ENCODE results near the gene DBI.

The DBI gene

GRCh38 chr2:119350311-119350998 lies 16.3 kb upstream of the DBI start:
- Histone ChIP-seq H3K9me3 (ENCODE audit: insufficient read depth, low read length, severe bottlenecking) (no peaks in the 10 kb centered on the region), H2AFZ (ENCODE audit: low read depth, low read length) (no peak overlapping the region), H3K4me2 (ENCODE audit: insufficient read depth, low read length) (no peak overlapping the region), H4K20me1 (ENCODE audit: insufficient read depth, low read length) (no peaks in the 10 kb centered on the region), H3K36me3 (ENCODE audit: insufficient read depth, low read length) (no peaks in the 10 kb centered on the region), H3K27me3 (ENCODE audit: insufficient read depth, low read length, poor library complexity) (no peaks in the 10 kb centered on the region), H3K9ac (ENCODE audit: low read depth, low read length) (no peak overlapping the region), H3K4me1 (ENCODE audit: insufficient read depth, low read length) (no peaks in the 10 kb centered on the region), H3K79me2 (ENCODE audit: insufficient read depth, low read length) (no peaks in the 10 kb centered on the region), H3K4me3 (ENCODE audit: low read depth in 1 of 2, low read length in 2 of 2) (no peak overlapping the region), H3K27ac (ENCODE audit: low read length) (no peak overlapping the region)
- DNase-seq (no peak), ATAC-seq (ENCODE audit: insufficient read depth, low read depth) (no peak)
- TF ChIP-seq CTCF (IDR thresholded peaks at IDR 0.05; ENCODE audit: borderline replicate concordance, extremely low read depth, low read length, poor library complexity, severe bottlenecking) (no peak), EZH2 (IDR thresholded peaks at IDR 0.05; ENCODE audit: borderline replicate concordance, low read depth, low read length, severe bottlenecking) (no peak)

- H3K79me2 ChIP-seq (ENCODE audit: insufficient read depth, low read length), result no peaks in the 10 kb centered on the region
- no peak for ATAC-seq (ENCODE audit: insufficient read depth, low read depth)
- no peak overlapping the region for H3K4me2 ChIP-seq (ENCODE audit: insufficient read depth, low read length)
- H3K27ac ChIP-seq (ENCODE audit: low read length), result no peak overlapping the region
- no peak for TF ChIP-seq CTCF (IDR thresholded peaks at IDR 0.05; ENCODE audit: borderline replicate concordance, extremely low read depth, low read length, poor library complexity, severe bottlenecking)
- no peak for TF ChIP-seq EZH2 (IDR thresholded peaks at IDR 0.05; ENCODE audit: borderline replicate concordance, low read depth, low read length, severe bottlenecking)
- H3K36me3 ChIP-seq (ENCODE audit: insufficient read depth, low read length), result no peaks in the 10 kb centered on the region
- H3K4me1 ChIP-seq (ENCODE audit: insufficient read depth, low read length), result no peaks in the 10 kb centered on the region
- H3K27me3 ChIP-seq (ENCODE audit: insufficient read depth, low read length, poor library complexity), result no peaks in the 10 kb centered on the region
- H3K4me3 ChIP-seq (ENCODE audit: low read depth in 1 of 2, low read length in 2 of 2), result no peak overlapping the region
- no peak for DNase-seq
- H4K20me1 ChIP-seq (ENCODE audit: insufficient read depth, low read length), result no peaks in the 10 kb centered on the region
- no peak overlapping the region for H2AFZ ChIP-seq (ENCODE audit: low read depth, low read length)
- no peaks in the 10 kb centered on the region for H3K9me3 ChIP-seq (ENCODE audit: insufficient read depth, low read length, severe bottlenecking)
- H3K9ac ChIP-seq (ENCODE audit: low read depth, low read length), result no peak overlapping the region
These were observed 14.4 kb upstream of the DBI start for GRCh38 chr2:119352357-119352756.

- Histone ChIP-seq H3K27me3 (ENCODE audit: insufficient read depth, low read length, poor library complexity) (no peaks in the 10 kb centered on the region), H3K79me2 (ENCODE audit: insufficient read depth, low read length) (no peaks in the 10 kb centered on the region), H3K27ac (ENCODE audit: low read length) (no peak overlapping the region), H3K4me3 (ENCODE audit: low read depth in 1 of 2, low read length in 2 of 2) (no peak overlapping the region), H3K4me1 (ENCODE audit: insufficient read depth, low read length) (no peaks in the 10 kb centered on the region), H2AFZ (ENCODE audit: low read depth, low read length) (no peak overlapping the region), H4K20me1 (ENCODE audit: insufficient read depth, low read length) (no peaks in the 10 kb centered on the region), H3K9me3 (ENCODE audit: insufficient read depth, low read length, severe bottlenecking) (no peaks in the 10 kb centered on the region), H3K4me2 (ENCODE audit: insufficient read depth, low read length) (no peak overlapping the region), H3K9ac (ENCODE audit: low read depth, low read length) (no peak overlapping the region), H3K36me3 (ENCODE audit: insufficient read depth, low read length) (no peaks in the 10 kb centered on the region)
- TF ChIP-seq CTCF (IDR thresholded peaks at IDR 0.05; ENCODE audit: borderline replicate concordance, extremely low read depth, low read length, poor library complexity, severe bottlenecking) (no peak), EZH2 (IDR thresholded peaks at IDR 0.05; ENCODE audit: borderline replicate concordance, low read depth, low read length, severe bottlenecking) (no peak)
- no peak for ATAC-seq (ENCODE audit: insufficient read depth, low read depth)
- no peak for DNase-seq
These were observed 11.9 kb upstream of the DBI start for GRCh38 chr2:119354860-119355259.

Data from DND-41 (cell line).